ENCODE measurements around the gene RIN1. TPM values are rescaled to one million over a fixed set of nuclear protein-coding genes. Genes with fewer than 3 reads are reported as not detected.

The RIN1 gene
- total and polyA plus RNA-seq, 2 of the 13 experiments (the other 11 are each of a cell fraction or from before 2014, with no cell fraction given), result 2.4 to 4.1 TPM

- TF ChIP-seq, protein P1, sequence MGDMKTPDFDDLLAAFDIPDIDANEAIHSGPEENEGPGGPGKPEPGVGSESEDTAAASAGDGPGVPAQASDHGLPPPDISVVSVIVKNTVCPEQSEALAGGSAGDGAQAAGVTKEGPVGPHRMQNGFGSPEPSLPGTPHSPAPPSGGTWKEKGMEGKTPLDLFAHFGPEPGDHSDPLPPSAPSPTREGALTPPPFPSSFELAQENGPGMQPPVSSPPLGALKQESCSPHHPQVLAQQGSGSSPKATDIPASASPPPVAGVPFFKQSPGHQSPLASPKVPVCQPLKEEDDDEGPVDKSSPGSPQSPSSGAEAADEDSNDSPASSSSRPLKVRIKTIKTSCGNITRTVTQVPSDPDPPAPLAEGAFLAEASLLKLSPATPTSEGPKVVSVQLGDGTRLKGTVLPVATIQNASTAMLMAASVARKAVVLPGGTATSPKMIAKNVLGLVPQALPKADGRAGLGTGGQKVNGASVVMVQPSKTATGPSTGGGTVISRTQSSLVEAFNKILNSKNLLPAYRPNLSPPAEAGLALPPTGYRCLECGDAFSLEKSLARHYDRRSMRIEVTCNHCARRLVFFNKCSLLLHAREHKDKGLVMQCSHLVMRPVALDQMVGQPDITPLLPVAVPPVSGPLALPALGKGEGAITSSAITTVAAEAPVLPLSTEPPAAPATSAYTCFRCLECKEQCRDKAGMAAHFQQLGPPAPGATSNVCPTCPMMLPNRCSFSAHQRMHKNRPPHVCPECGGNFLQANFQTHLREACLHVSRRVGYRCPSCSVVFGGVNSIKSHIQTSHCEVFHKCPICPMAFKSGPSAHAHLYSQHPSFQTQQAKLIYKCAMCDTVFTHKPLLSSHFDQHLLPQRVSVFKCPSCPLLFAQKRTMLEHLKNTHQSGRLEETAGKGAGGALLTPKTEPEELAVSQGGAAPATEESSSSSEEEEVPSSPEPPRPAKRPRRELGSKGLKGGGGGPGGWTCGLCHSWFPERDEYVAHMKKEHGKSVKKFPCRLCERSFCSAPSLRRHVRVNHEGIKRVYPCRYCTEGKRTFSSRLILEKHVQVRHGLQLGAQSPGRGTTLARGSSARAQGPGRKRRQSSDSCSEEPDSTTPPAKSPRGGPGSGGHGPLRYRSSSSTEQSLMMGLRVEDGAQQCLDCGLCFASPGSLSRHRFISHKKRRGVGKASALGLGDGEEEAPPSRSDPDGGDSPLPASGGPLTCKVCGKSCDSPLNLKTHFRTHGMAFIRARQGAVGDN (CRISPR knock-in tag; IDR thresholded peaks at IDR 0.05), result peak; percentile 59; the same call in 1 of the 2 replicates
- TF ChIP-seq GATA4 (IDR thresholded peaks at IDR 0.05; ENCODE audit: borderline replicate concordance, low read depth) (no peak), ETV6 (CRISPR knock-in tag; conservative IDR thresholded peaks at IDR 0.05) (no peak), ZNF629 (CRISPR knock-in tag; conservative IDR thresholded peaks at IDR 0.05) (peak; percentile 47; the same call in 1 of the 2 replicates), JUND (CRISPR knock-in tag; IDR thresholded peaks at IDR 0.05) (0 out of 2 replicates have a peak, but pooled peaks have one; percentile 27), ZHX1 (CRISPR knock-in tag; IDR thresholded peaks at IDR 0.05; ENCODE audit: low read depth) (no peak), ZBTB44 (CRISPR knock-in tag; IDR thresholded peaks at IDR 0.05) (peak; percentile 68; the same call in 1 of the 2 replicates), ATF2 (CRISPR knock-in tag; IDR thresholded peaks at IDR 0.05) (peak; percentile 15; the same call in 1 of the 2 replicates), ELF4 (CRISPR knock-in tag; IDR thresholded peaks at IDR 0.05; ENCODE audit: borderline replicate concordance) (no peak), ZNF557 (CRISPR knock-in tag; IDR thresholded peaks at IDR 0.05) (0 out of 2 replicates have a peak, but pooled peaks have one; percentile 17), HHEX (CRISPR knock-in tag; IDR thresholded peaks at IDR 0.05) (no peak), ZNF446 (CRISPR knock-in tag; IDR thresholded peaks at IDR 0.05) (no peak), ZNF296 (CRISPR knock-in tag; conservative IDR thresholded peaks at IDR 0.05) (no peak), TCF12 (IDR thresholded peaks at IDR 0.05) (no peak), TCF12 (CRISPR knock-in tag; IDR thresholded peaks at IDR 0.05) (peak; percentile 1; the same call in 1 of the 2 replicates)
These were observed 11.4 kb upstream of the RIN1 start, which contains the start of gene B4GAT1 (continued) for GRCh38 chr11:66347425-66348276.

All from HepG2 (cell line).